Adrenal gland (tissue), 5 donors: ENCODE measurements around the gene ACSF3.

Experiments
- CTCF ChIP-seq, 6 experiments: fragments of 450-650 bp in 4 of 6; fragments of 200-600 bp in 2 of 6; sonication (generic) in 1 of 6; IDR thresholded peaks; 1 replicate in 5 of 6; 2 replicates in 1 of 6; pipeline versions ENCODE4 v1.5.1 to v1.8.0; 2016 to 2021; ENCODE audit warnings: antibody characterized with exemption in 6 of 6, mild to moderate bottlenecking in 2 of 6, moderate library complexity in 1 of 6
- POLR2A ChIP-seq, 2 donors: fragments of 450-650 bp; IDR thresholded peaks; one replicate each; pipeline ENCODE4 v1.6.1; 2017; ENCODE audit warnings: antibody characterized with exemption in 2 of 2, mild to moderate bottlenecking in 2 of 2, moderate library complexity in 1 of 2
- donor health status: DM: no; HTN: no; CAD: no.

DNA sequence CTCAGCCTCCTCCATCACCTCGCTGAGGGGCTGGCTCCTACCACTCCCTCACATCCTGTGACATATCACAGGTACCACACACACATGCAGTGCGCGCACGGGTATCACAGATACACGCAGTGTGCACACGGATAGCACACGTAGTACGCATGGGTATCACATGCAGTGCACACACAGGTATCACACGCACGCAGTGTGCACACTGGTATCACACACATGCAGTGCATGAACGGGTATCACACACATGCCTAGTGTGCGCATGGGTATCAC lies 30.1 kb downstream of the ACSF3 start:
- TF ChIP-seq CTCF (IDR thresholded peaks at IDR 0.05): no peak
- TF ChIP-seq POLR2A (IDR thresholded peaks at IDR 0.05): no peak
